Esophagus muscularis mucosa (tissue), 4 donors: ENCODE measurements around the gene CFAP54. TPM values are rescaled to one million over a fixed set of nuclear protein-coding genes. Genes with fewer than 3 reads are reported as not detected.

Source experiments
- DNase-seq: peaks from one replicate; pipeline ENCODE4 v3.0.0-alpha.2; 2017; ENCODE audit errors: extremely low spot score
- H3K27ac ChIP-seq, 4 donors: fragments of 200-600 bp; sonication (generic); replicated peaks in 1 of 4; 1 replicate in 3 of 4; 2 replicates in 1 of 4; pipeline ENCODE4 v1.5.1; 2016 to 2019; ENCODE audit warnings: mild to moderate bottlenecking in 1 of 4
- H3K27me3 ChIP-seq, 4 donors: fragments of 200-600 bp; sonication (generic); one replicate each; pipeline versions ENCODE4 v1.5.1 to v1.6.0; 2016 to 2019
- H3K36me3 ChIP-seq, 4 donors: fragments of 200-600 bp; sonication (generic); one replicate each; pipeline ENCODE4 v1.5.1; 2016 to 2019
- H3K4me1 ChIP-seq, 4 donors: fragments of 200-600 bp; sonication (generic); one replicate each; pipeline ENCODE4 v1.5.1; 2016 to 2019
- H3K4me3 ChIP-seq, 4 donors: fragments of 200-600 bp; sonication (generic); 1 replicate in 2 of 4; 2 replicates in 2 of 4; pipeline ENCODE4 v1.5.1; 2016 to 2019; ENCODE audit warnings: mild to moderate bottlenecking in 4 of 4, moderate library complexity in 1 of 4
- H3K9me3 ChIP-seq, 4 donors: fragments of 200-600 bp; sonication (generic); 1 replicate in 3 of 4; 2 replicates in 1 of 4; pipeline ENCODE4 v1.5.1; 2016 to 2019
- CTCF ChIP-seq, 3 experiments: fragments of 200-600 bp in 2 of 3; fragments of 450-650 bp in 1 of 3; sonication (generic) in 2 of 3; IDR thresholded peaks; one replicate each; pipeline ENCODE4 v1.5.1; 2017 to 2019; ENCODE audit warnings: antibody characterized with exemption in 3 of 3, mild to moderate bottlenecking in 2 of 3, moderate library complexity in 1 of 3
- EP300 ChIP-seq: sonication (generic); formaldehyde crosslinking; IDR thresholded peaks from one replicate; pipeline ENCODE4 v1.6.1; 2017; ENCODE audit warnings: antibody characterized with exemption
- POLR2A ChIP-seq: fragments of 450-650 bp; IDR thresholded peaks from one replicate; pipeline ENCODE4 v1.6.1; 2017; ENCODE audit warnings: antibody characterized with exemption, moderate library complexity, mild to moderate bottlenecking, low read depth
- POLR2AphosphoS5 ChIP-seq, 2 donors: sonication (generic); formaldehyde crosslinking; IDR thresholded peaks; one replicate each; pipeline ENCODE4 v1.6.1; 2017; ENCODE audit warnings: antibody characterized with exemption in 2 of 2
- WGBS: methylation state at CpG from one replicate; pipeline ENCODE4 v1.1.5; 2018; 5-methylcytosine and 5-hydroxymethylcytosine counted together
- intact Hi-C: fragments of 100-400 bp; cut with DNase I; formaldehyde crosslinking; loops from one replicate; pipeline ENCODE4 v1.15.1; 2023
- total RNA-seq, 4 donors: library from RNA; depleted of rRNA; stranded (reverse); fragments of >200 nt; gene quantifications; one replicate each; pipeline versions ENCODE4 v1.1.0 to v1.2.1, GENCODE V29; 2016

Gene CFAP54
- total RNA-seq, 4 donors from 2014 or later: 3.0 to 5.8 (median 4.3) TPM

DNA sequence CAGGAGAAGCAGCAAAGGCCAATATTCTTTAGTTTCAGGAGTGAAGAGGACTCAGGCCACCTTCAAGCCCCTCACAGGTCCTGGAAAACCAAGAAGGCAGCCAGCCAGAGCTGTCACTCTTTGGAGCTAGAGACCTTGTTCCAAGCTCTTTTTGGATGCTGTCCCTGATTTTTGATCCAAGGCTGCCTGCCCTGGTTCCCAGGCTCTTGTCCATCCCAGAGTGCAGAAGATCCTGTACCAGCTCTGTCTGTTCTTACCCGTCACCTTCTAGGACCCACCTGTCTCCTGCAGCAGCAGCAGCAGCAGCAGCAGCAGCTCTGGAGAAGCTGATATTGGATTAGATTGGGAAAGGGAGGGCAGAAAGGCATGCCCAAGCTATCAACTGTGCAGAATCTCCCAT lies 260.6 kb downstream of the CFAP54 start:
- no peaks in the 10 kb centered on the region for H3K9me3 ChIP-seq
- no peaks in the 10 kb centered on the region for H3K27me3 ChIP-seq
- WGBS: 93% methylated on average over 1 of the region's 1 CpG
- DNase-seq: no peak
- H3K27ac ChIP-seq: no peak overlapping the region
- TF ChIP-seq POLR2A: no peak
- no peak for TF ChIP-seq EP300
- TF ChIP-seq CTCF (IDR thresholded peaks at IDR 0.05): no peak
- TF ChIP-seq POLR2AphosphoS5 (IDR thresholded peaks at IDR 0.05): no peak
- H3K36me3 ChIP-seq: no peaks in the 10 kb centered on the region
- no peak overlapping the region for H3K4me3 ChIP-seq
- intact Hi-C loops: no loop called here
- no peaks in the 10 kb centered on the region for H3K4me1 ChIP-seq

- no peak for DNase-seq
- no peaks in the 10 kb centered on the region for H3K9me3 ChIP-seq
- H3K4me1 ChIP-seq: no peaks in the 10 kb centered on the region
- no peak overlapping the region for H3K27ac ChIP-seq
- TF ChIP-seq EP300 (no peak), POLR2A (no peak)
- H3K4me3 ChIP-seq: no peak overlapping the region
- 65% methylated on average over 4 of the region's 4 CpGs for WGBS
- no peaks in the 10 kb centered on the region for H3K27me3 ChIP-seq
- intact Hi-C loops: no loop called here
- H3K36me3 ChIP-seq: no peaks in the 10 kb centered on the region
Measured at GRCh38 chr12:96751626-96752025, 262.2 kb downstream of the CFAP54 start.

DNA sequence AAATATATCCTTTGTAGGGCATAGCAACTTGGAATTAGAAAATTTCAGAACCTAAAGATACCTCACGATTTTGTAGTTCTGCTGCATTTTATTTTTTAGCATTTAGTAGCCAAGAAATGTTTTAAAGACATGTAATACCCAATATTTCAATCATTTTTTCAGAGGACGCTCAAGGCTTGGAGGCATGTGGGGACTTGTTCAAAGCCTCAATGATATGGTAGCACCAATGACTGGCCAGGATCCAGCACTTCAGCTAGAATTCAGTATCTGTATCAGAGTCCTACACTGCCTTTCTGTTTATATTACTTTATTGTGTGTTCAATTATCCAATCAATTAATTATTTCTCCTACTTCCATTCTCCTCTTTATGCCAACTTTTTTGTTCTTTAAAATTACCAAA lies 262.8 kb downstream of the CFAP54 start:
- TF ChIP-seq POLR2A (no peak), POLR2AphosphoS5 (IDR thresholded peaks at IDR 0.05) (no peak), CTCF (IDR thresholded peaks at IDR 0.05) (no peak), EP300 (no peak)
- 42% methylated on average over 2 of the region's 2 CpGs for WGBS
- no peak overlapping the region for H3K27ac ChIP-seq
- H3K4me1 ChIP-seq: no peaks in the 10 kb centered on the region
- H3K4me3 ChIP-seq: no peak overlapping the region
- no peak for DNase-seq
- intact Hi-C loops: no loop called here
- peaks cover 0 to 2% (median 0%) of the 10 kb centered on the region in 4 donors for H3K36me3 ChIP-seq
- H3K27me3 ChIP-seq: no peaks in the 10 kb centered on the region
- no peaks in the 10 kb centered on the region for H3K9me3 ChIP-seq

- Histone ChIP-seq H3K4me1 (no peaks in the 10 kb centered on the region), H3K27ac (no peak overlapping the region), H3K9me3 (no peaks in the 10 kb centered on the region), H3K4me3 (no peak overlapping the region), H3K27me3 (no peaks in the 10 kb centered on the region), H3K36me3 (no peaks in the 10 kb centered on the region)
- DNase-seq: no peak
- WGBS: 81% methylated on average over 3 of the region's 3 CpGs
- TF ChIP-seq POLR2AphosphoS5 (IDR thresholded peaks at IDR 0.05) (no peak), EP300 (no peak), POLR2A (no peak), CTCF (IDR thresholded peaks at IDR 0.05) (no peak)
- intact Hi-C loops: no loop called here
Measured at GRCh38 chr12:96766232-96766631, 276.9 kb downstream of the CFAP54 start.

- H3K9me3 ChIP-seq: no peaks in the 10 kb centered on the region
- no peak overlapping the region for H3K4me3 ChIP-seq
- H3K36me3 ChIP-seq: no peaks in the 10 kb centered on the region
- no peaks in the 10 kb centered on the region for H3K4me1 ChIP-seq
- H3K27me3 ChIP-seq: no peaks in the 10 kb centered on the region
- H3K27ac ChIP-seq: no peak overlapping the region
- TF ChIP-seq POLR2AphosphoS5 (IDR thresholded peaks at IDR 0.05) (no peak), POLR2A (no peak)
- WGBS: 84% methylated on average over 7 of the region's 7 CpGs
- intact Hi-C loops: no loop called here
- no peak for DNase-seq
Measured at GRCh38 chr12:96769400-96769799, 280.0 kb downstream of the CFAP54 start.
